Measurements from ENCODE around the gene KCNQ5.

Gene KCNQ5

DNA sequence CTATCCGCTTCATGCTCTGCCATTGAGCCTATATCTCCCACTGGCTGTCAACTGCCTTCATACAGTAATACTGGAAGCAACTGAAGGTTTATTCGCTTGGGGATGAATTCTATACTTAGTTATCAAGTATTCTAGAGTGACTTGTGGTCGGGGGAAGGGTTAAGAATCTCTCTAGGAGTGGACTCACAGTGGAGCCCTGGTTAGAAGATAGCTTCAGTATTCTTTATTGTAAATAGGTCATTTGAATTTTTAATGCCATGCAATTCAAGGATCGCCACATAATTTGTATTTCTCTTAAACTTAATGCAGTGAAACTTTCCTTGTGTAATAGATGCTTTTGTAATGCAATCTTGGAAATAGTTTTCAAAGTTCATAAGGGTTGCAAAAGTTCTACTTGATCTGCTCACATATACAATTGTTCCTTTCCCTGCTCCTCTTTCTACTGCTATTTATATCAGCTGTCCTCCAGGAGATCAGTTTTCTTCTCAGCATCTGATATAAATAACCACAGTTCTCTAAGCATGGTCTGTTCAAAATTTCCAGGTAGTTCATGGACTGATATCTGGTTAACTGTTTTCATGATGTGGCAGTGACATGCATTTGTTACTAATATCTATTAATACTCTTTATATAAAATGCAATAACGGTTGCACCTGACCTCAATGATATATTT lies 120.3 kb downstream of the KCNQ5 start:
- no peak for DNase-seq (ENCODE audit: low read depth)

DNA sequence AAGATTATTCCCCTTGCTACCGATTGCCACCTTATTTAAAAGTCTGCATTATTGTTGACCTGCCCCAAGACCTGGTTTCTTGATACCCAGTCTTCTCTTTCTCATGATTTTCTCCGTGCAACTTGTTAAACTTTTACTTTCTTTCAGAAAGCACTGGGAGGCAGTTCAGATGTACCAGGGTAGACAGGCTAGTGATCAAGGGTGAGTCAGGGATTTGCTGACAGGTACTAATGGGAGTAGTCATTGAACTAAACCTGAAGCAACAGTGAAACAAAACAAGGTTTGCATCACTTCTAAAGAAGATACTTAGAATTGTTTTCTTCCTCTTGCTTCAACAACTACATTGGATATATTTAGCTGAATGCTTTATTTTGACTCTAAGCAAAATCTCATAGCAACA lies 124.4 kb downstream of the KCNQ5 start:
- no peak for DNase-seq (ENCODE audit: low read depth)

GRCh38 chr6:72748759-72749158 lies 126.9 kb downstream of the KCNQ5 start:
- no peak for DNase-seq (ENCODE audit: low read depth)

DNA sequence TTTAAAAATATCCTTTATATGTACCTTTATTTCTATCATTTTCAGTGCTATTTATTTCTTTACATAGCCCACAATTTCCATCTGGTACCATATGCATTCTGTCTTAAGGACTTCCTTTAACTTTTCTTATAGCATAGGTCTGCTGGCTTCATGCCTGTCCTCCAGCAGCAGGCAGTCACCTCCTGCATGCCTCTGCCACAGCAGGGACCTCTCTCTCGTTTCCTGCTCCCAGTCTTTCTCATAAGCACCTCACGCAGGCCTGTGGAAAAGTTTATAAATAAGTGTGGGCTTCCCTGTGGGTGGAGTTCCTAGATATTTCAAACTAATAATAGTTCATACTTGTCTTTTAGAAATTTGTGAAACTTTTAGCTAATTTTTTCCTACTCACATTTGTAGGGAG lies 133.9 kb downstream of the KCNQ5 start:
- DNase-seq (ENCODE audit: low read depth), result no peak

DNA sequence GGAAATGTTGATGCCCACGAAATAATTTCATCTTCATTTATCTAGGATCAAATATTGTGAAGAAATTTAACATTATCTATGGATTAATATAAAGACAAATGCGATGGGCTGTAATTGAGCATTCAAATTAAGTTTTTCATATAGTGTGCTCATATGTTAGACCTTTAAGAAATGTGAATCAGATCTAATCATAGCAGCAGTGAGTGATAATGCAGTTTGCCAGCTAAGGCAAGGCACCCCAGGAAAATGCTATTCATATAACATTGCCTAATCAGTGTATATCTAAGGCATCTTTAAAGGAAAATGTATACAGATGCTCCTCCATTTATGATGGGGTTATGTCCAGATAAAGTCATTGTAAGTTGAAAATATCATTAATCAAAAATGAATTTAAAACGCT lies 135.2 kb downstream of the KCNQ5 start:
- DNase-seq (ENCODE audit: low read depth), result no peak

DNA sequence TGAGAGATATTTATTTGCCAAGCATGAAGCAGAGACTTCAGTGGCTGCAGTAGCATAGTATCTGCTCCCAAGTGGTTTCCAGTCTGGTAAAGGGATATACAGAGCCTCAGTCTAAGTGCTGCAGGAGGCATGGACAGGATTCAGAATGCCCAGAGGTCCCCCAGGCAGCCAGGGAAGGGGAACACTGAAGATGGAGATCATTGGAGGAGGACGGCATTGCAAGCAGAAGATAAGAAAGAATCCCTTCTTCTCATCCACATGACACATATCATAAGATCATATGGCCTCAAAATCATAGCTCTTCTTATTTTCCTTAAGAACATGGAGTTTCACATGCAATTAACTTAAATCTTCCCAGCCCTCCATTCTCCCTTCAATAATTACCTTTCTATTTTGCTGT lies 136.1 kb downstream of the KCNQ5 start:
- no peak for DNase-seq (ENCODE audit: low read depth)

DNA sequence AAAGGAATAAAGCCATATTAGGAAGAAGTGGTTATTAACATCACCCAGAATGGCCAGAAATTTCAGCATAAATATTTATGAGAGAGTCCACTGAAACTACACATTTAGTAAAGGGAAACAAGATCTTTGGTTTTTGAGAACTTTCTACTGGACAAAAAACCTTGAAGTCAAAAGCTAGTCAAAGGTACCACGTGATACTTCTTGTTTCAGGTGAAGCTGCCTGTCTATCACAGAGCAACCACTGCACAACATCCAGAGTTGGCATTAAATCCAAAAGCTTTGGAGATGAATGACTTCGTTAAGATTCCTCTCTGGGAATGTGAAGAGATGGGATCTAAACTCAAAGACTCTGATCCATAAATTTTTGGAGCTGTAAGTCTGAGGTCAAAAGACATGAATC lies 137.0 kb downstream of the KCNQ5 start:
- no peak for DNase-seq (ENCODE audit: low read depth)

GRCh38 chr6:72760114-72760793 lies 138.4 kb downstream of the KCNQ5 start:
- no peak for DNase-seq (ENCODE audit: low read depth)

DNA sequence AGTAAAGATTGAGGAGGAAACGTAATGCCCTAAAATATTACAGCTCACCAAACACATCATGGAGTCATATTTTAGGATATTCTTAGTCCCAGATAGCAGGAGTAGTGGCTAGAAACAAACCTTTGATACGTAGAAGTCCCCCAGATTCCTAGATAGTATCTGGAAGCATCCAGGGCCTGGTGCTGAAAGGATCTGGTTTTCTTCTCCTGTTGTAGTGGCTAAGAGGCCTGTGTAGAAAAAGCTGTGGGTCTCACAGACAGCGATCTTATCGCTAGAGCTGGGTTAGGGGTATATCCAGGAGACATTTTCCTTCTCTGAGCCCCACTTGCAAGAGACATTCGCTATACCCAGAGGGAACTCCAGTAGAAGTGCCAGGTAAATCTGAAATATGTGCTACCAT lies 139.9 kb downstream of the KCNQ5 start:
- no peak for DNase-seq (ENCODE audit: low read depth)

GRCh38 chr6:72769459-72770125 lies 147.7 kb downstream of the KCNQ5 start:
- DNase-seq (ENCODE audit: low read depth), result no peak

DNA sequence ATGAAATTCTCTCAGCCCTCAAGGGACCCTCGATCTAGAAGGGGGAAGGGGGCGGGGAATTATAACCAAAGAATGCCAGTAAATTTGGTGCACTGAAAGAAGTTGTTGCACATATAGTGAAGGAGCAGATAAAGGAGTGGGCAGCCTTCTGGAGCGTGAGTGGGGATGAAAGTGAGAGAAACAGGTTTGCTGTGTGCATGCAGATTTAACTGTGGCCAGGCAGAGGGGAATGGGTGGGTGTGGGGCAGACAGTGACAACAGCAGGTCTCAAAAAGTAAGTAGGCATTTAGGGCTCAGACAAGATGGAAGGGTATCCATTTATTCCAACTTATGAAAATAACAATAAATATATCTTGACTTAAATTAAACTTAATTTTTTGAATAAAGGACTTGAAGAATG lies 149.1 kb downstream of the KCNQ5 start:
- no peak for DNase-seq (ENCODE audit: low read depth)

DNA sequence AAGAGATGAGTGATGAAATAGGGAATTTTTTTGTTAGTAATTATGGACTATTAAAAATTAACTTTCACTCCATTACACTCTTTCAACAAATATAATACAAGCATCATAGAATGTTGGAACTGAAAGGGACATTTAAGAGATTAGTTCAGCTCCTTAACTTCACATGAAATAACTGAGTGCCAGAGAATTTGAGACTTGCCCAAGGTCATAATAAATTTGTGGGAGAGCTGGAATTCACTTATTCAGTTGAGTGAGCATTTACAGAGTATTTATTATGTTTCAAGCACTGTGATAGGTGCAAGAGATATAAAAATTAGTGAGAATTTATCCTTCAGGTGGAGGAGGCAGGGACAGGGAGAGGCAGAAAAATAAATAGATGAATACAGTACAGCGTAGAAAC lies 154.6 kb downstream of the KCNQ5 start:
- no peak for DNase-seq (ENCODE audit: low read depth)

DNA sequence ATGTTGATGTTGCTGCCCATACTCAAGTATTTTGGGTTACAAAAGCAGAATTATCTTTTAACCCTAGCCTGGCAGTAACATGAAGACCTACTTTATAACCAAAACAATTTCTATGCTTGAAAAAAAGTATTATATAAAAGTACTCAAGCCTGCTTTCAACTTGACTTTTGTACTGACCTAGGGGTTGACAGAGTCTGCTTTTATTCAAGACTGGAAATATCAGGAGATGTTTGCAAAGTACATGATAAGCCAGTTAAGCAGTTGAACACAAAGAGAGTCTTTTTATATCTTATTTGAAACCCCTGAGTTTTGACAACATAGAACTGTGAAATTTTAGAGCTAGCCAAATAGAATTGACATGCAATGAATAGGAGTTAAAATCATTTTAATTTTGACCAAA lies 159.8 kb downstream of the KCNQ5 start:
- DNase-seq (ENCODE audit: low read depth), result no peak

- no peak for DNase-seq (ENCODE audit: low read depth)
Measured at GRCh38 chr6:72783035-72783434, 161.2 kb downstream of the KCNQ5 start.

GRCh38 chr6:72783666-72784065 lies 161.8 kb downstream of the KCNQ5 start:
- no peak for DNase-seq (ENCODE audit: low read depth)

DNA sequence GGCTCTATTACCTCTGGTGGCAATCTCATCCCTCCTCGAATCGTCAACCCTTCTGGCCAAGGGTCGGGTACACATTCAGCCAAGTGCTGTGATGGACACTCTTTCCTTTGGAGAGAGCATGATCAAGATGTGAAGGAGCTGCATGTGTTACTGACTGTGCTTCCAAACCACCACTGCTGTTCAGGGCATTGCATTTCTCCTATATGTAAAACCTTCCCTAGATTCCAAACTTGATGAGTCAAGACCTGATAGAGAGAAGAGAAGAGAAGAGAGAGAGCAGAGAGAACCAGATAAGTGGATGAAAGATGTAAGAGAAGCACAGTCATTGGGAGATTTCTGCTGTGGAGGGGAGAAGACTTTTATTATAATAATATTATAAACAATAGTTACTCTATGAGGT lies 162.2 kb downstream of the KCNQ5 start:
- DNase-seq (ENCODE audit: low read depth), result no peak

DNA sequence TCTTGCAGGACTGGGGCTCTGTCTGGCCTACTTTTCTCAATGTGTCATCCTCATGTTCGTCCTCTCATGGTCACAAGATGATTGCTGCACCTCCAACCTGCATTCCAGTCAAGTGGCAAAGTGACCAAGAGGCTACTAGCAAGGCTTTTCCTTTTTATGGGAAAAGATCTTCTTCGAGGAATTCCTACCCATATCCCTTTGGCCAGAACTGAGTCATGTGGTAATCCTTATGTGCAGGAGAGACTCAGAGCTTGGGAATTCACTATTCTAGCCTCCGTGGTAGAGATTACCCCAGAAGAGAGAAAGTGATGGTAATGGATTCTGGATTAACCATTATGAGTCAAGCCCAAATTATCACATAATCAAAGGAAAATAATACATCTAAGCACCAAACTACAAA lies 162.7 kb downstream of the KCNQ5 start:
- DNase-seq (ENCODE audit: low read depth), result no peak

- DNase-seq (ENCODE audit: low read depth), result no peak
Measured at GRCh38 chr6:72787391-72788031, 165.6 kb downstream of the KCNQ5 start.

DNA sequence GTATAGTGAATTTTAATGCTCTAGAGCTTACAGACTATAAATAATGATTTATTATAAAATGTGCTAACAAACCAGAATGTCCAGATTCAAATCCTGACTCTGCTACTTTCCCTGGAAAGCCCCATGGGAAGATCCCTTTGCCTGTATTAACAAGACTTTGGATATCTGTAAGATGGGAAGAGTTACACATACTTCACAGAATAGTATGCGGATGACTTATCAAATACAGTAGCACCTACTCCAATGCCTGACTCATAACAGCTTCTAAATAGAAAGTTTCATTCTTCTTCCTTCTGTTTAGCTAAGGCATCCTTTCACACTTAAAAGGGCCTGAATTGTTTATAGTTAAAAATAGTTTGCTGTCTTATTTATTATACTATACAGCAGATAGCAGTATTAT lies 166.3 kb downstream of the KCNQ5 start:
- no peak for DNase-seq (ENCODE audit: low read depth)

- no peak for DNase-seq (ENCODE audit: low read depth)
Measured at GRCh38 chr6:72789145-72789544, 167.3 kb downstream of the KCNQ5 start.

- no peak for DNase-seq (ENCODE audit: low read depth)
Measured at GRCh38 chr6:72792692-72793091, 170.8 kb downstream of the KCNQ5 start.

GRCh38 chr6:72793641-72794395 lies 172.0 kb downstream of the KCNQ5 start:
- DNase-seq (ENCODE audit: low read depth), result no peak

Measured in CMK (cell line).